GM19438 (cell line): Measurements from ENCODE around the gene TARP.

Source experiments
- ATAC-seq: cut with Tn5 transposase; IDR thresholded peaks from one replicate; pipeline ENCODE4 v1.9.1; 2021; ENCODE audit warnings: low read depth; ENCODE audit not compliant: unreplicated experiment

TARP gene

DNA sequence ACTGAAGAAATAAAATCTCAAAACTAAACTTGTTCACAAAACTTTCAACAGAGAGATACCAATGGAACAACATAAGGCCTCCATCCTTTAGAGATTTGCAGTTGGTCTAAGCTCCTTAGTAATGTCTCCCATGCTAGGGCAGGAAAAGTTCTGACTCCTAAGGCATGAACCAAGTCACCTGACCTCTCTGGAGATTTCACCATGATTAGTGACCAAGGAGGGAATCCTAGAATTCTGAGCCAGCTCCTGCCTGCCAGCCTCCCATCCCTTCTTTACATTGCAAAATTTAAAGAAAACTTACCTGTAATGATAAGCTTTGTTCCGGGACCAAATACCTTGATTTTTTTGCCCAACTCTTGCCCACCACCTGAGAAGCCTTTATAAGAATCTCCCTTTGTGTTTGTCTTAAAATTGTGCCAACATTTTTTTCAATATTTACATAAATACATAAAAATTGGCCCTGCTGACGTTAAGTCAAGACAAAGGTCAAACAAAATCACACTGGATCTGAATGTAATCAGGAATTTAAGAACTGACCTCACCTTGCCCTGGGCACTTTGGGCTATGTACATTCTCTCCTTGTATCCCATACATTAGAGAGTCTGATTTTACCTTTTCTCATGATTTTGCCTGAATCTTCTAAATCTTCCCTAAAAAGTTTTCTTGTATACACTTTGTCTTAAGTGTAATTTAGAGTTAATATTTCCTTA is at the start of gene TARP:
Gene TARP (minus strand): TSS at position 351 of the 710 bp plus-strand sequence.
- ATAC-seq, result no peak

- ATAC-seq, result no peak
Measured at GRCh38 chr7:38323156-38323555, 49.7 kb upstream of the TARP start.

DNA sequence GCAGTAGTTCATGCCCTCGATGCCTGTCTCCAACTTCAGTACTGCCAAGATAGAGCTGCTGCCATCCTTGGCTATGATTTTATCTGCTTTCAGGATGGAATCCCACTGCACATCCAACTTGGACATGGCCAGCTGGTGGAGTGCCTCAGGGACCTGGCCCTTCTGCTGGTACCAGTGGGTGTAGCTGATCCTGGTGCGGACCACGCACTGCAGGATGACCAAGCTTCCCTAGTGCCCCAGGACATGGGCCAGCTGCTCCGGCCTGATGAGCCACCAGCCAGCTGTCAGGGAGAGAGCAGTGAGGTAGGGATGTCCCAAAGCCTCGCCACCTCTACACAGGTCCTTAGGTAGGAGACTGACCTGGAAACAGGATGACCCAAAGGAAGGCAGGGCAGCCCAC is 49.0 kb upstream of the TARP start:
- ATAC-seq, result no peak

DNA sequence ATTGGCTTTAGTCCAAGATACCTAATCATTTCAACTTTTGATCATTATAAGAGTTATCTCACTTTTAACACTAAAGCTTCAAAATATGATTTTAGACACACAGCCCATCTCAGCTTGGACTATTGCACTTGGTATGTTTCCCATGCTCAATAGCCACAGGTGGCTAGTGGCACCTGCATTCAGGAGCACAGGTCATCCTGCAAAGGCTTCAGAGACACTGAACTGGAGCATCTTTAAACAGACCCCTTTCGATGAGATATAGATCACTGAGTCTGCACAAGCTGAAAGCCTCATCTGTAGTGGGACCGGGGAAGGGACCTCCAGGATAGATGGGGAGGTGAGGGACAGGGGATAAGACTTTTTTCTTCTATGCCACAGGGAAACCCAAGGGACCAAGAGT is 48.5 kb upstream of the TARP start:
- ATAC-seq, result no peak

- no peak for ATAC-seq
Measured at GRCh38 chr7:38321515-38321944, 48.1 kb upstream of the TARP start.

GRCh38 chr7:38321050-38321449 is 47.6 kb upstream of the TARP start:
- no peak for ATAC-seq

GRCh38 chr7:38319873-38320272 is 46.4 kb upstream of the TARP start:
- ATAC-seq, result no peak

GRCh38 chr7:38318803-38319416 is 45.5 kb upstream of the TARP start:
- ATAC-seq, result peak; percentile 73

GRCh38 chr7:38318241-38318640 is 44.8 kb upstream of the TARP start:
- ATAC-seq, result no peak

DNA sequence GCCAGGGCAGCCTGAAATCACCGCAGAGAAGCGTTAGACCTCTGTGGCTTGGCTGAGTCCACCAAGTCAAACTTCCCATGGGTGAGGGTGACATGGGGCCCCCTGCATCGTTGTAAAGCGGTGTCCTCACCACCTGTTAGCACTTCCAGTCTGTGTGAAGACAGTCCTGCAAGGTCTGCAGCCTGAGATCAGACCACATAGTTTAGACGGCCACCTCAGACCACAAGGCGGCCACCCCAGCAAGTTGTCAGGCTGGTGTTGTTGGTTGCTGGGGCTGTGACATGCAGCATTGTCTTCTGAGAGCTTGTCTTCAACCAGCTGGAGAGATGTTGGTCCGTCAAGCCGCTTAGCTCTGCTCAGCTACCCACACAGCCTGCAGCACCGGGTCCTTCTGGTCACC is 44.1 kb upstream of the TARP start:
- ATAC-seq, result no peak

DNA sequence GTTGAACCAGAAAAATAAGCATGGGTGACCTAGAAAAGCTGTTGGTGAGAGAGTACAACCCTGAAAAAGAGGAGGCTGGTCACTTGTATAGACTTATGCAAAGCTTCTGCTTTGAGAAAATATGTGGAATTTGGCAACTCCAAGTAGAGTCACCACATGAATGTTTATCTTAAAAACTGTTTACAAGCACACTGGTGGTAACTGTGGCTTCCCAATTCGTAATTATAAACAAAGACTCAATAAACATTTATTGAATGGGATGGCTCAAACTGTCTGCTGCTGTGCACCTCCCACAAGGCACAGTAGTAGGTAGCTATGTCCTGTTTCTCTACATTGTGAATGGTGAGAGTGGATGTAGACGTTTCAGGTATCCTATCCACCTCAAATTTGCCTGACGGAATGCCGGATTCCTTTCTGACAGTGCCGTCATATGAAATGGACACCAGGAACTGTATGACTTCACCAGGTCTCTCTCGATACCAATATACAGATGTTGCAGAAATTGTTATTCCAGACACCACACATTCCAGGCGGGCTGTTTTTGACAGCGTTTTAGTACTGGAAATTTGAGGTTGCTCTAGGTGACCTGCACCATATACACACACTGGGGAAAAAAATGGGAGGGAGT is 43.4 kb upstream of the TARP start:
- no peak for ATAC-seq

GRCh38 chr7:38315410-38315809 is 42.0 kb upstream of the TARP start:
- no peak for ATAC-seq

- no peak for ATAC-seq
Measured at GRCh38 chr7:38312821-38313220, 39.4 kb upstream of the TARP start.

DNA sequence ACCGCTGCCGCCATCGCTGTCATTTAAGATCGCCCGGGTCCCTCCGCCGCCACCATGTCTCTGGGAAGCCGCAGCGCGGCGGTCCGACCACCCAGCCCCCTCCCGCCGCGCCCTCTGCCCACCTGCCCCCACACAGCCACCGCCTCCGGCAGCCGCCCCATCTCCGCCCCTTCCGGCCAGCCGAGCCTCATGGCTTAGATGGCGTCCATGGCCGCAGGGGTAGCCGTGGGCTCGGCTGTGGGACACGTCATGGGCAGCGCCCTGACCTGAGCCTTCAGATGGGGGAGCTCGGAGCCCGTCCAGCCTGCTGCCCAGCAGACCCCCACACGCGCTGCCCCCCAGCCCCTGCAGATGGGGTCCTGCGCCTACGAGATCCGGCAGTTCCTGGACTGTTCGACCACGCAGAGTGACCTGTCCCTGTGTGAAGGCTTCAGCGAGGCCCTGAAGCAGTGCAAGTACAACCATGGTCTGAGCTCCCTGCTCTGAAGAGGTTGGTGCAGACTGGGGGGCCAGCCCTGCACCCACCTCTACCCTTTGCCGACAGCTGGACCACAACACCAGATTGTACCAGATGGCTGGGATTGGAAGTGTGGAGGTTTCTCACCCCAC is 38.0 kb upstream of the TARP start:
- ATAC-seq, result no peak

DNA sequence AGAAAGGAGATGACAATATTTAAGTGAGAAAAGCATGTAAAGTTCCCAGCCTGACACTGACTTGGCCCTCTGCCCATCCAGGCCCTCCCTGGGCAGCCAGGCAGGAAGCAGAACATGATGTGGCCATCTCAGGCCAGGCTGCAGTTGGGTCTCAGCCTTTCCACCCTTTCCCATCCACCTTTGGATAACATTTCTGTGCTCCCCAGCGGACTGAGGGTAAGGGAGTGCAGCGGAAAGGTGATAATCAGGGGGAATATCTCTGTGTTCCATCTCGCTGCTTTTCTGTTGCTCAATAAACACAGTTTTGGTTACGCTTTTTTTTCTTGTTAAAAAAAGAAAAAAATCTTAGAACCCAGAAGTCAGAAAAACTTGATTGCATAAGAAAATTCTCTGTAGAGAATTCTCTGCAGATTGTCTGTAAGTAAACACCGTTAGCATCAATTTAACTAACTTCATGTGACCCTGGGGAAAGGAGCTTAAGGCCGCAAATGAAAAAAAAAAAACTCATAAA is 37.2 kb upstream of the TARP start:
- no peak for ATAC-seq

GRCh38 chr7:38309555-38309954 is 36.1 kb upstream of the TARP start:
- ATAC-seq, result no peak

DNA sequence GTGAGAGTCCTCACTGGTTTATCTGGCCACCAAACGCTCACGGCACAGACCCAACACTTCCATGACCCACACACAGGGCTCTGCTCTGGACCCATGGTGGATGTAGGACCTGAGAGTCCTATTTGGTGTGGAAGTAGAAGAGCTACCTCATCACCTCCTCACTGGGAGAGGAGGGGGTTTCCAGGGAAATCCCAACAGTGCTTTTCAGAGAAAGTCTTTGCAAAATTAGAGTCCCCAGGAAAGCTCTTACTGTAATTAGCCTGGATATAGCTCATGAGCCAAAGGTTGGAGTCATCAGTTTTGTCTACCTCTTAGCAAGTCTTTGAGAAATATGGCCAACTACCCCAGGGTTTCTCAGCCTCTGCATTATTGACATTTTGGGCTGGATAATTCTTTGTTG is 34.7 kb upstream of the TARP start:
- ATAC-seq, result no peak

DNA sequence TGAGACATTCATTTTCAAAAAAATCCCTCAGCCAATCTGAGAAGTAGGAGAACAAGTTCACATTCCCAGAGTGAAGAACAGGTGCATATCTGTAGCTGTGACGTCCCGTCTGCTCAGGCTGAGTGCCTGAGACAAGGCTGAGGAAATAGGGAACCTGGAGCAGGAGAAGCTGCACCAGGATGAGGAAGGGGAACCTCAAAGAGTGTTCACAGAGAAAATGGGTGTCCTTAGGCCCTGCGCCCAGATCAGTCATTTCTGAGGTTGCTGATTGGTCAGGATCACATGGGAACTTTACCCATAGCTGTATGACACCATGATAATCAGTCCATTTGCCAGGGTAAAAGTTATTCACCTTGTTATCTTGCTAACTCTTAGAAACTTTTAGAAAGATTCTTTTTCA is 34.2 kb upstream of the TARP start:
- ATAC-seq, result no peak

DNA sequence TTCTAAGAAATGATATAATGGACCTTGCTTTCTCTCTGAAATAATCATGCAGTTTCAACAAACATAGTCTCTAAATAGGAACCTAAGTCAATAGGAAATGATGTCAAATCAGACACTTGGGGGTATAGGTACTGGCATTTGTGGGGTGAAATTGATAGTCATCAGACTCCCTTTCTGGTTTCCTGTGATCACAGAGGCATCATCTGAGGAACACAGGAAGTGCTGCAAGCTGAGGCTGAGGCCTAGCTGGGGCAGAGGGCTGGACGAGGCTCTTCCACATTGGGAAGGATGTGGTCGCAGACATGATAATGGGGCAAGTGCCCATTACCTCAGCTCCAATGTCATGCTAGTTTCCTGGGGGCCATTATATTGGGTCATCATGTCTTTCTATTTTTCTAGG is 33.5 kb upstream of the TARP start:
- no peak for ATAC-seq

GRCh38 chr7:38306171-38306570 is 32.7 kb upstream of the TARP start:
- no peak for ATAC-seq

DNA sequence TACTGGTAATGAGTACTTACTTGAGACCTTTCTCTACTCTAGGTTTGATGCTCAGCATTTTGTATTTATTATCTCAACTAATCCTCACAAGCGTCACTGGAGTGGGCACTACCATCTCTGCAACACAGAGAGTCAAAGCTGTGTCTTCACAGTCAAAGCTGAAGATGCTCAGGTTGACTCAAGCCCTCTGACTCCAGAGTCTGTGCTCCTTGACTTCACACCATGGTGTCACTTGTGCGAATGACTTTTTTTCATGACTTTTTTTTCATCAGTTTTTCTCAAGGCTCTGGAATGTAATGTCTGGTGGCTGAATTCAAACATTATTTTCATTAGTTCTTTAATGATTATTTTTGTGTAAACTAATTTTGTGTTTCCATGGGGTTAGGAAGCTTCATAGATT is 30.4 kb upstream of the TARP start:
- no peak for ATAC-seq
